NCI-H2227 (cell line): ENCODE data around the gene ECEL1.
A peak's percentile ranks its signal among the peaks of the same experiment; 100 is the strongest.

ENCODE experiments used
- DNase-seq: peaks from one replicate; lab custom pipeline; 2025; ENCODE audit not compliant: unreplicated experiment; lab: John Stamatoyannopoulos, UW

Gene ECEL1

DNA sequence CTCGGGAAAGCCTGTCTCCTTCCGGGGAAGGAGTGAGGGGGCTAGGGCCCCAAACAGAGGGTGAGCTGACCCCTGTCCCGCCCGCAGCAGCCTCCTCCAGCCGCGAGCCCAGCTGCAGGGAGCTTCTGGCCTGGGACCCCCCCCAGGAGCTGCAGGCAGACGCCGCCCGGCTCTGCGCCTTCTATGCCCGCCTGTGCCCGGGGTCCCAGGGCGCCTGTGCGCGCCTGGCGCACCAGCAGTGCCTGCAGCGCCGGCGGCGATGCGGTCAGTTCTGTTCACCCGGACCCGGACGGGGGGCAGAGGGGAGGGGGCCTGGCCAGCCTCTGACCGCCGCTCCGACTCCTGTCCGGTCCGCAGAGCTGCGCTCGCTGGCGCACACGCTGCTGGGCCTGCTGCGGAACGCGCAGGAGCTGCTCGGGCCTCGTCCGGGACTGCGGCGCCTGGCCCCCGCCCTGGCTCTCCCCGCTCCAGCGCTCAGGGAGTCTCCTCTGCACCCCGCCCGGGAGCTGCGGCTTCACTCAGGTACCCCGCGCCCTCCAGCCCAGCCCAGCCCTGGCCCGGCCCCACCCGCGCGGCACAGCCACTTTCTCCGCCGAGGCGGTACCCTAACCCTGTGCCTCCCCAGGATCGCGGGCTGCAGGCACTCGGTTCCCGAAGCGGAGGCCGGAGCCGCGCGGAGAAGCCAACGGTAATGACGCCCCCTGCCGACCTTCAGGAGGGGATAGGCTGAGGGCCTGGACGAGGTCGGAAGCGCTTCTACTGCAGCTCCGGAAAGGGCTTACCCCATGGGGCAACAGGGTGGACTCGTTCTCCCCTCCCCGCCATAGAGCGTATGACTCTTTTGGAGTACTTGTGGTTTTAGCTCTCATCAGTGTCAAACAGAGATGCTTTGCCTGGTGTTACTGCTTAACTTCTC, 36.3 kb upstream of the ECEL1 start:
- DNase-seq, result peak; percentile 53

DNA sequence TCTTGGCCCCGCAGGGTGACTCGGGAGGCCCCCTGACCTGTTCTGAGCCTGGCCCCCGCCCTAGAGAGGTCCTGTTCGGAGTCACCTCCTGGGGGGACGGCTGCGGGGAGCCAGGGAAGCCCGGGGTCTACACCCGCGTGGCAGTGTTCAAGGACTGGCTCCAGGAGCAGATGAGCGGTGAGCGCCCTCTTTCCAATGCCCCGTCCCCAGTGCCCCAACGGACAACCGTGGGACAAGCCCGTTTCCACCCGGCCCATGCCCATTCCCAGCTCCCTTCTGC, 35.7 kb upstream of the ECEL1 start:
- no peak for DNase-seq

DNA sequence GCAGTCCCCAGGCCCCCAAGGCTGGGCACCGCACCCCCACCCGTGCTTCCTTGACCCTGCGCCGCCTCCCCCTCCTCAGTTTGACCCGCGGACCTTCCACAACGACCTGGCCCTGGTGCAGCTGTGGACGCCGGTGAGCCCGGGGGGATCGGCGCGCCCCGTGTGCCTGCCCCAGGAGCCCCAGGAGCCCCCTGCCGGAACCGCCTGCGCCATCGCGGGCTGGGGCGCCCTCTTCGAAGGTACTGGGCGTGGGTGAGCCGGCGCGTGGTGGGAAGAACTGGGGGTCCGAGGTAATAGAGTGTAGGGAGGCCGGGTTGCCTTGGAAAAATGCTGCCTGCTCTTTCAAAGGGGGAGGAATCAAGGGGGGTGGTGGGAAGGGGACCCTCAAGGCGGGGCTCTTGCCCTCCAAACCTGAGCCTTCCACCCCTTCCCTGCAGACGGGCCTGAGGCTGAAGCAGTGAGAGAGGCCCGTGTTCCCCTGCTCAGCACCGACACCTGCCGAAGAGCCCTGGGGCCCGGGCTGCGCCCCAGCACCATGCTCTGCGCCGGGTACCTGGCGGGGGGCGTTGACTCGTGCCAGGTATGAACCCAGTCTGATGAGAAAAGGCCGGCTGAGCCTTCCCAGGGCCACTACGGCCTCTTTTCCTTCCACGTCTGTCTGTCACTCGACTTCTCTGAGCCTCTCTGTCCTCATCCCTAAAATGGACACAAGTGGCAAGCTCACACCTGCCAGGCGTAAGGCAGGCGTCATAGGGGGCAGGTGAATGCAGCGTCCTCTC, 35.2 kb upstream of the ECEL1 start:
- no peak for DNase-seq

DNA sequence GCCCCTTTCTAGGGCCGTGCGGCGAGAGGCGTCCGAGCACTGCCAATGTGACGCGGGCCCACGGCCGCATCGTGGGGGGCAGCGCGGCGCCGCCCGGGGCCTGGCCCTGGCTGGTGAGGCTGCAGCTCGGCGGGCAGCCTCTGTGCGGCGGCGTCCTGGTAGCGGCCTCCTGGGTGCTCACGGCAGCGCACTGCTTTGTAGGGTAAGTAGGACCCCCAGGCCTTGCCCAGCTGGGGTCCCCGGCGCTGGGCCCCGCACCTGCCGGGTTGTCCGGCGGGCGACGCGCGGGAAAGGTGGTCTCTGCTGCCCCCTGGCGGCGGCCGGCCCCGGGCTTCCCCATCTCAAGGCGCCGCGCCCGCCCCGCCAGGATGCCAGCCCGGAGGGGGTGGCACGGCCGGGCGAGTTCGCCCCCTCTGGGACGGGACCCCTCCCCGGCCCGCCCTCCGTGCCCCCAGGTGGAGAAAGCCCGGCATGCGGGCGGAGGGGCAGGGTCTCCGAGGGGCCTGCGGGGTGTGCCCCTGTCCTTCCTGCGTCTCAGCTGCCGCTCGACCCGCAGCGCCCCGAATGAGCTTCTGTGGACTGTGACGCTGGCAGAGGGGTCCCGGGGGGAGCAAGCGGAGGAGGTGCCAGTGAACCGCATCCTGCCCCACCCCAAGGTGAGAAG, 34.5 kb upstream of the ECEL1 start:
- DNase-seq, result peak; percentile 66

DNA sequence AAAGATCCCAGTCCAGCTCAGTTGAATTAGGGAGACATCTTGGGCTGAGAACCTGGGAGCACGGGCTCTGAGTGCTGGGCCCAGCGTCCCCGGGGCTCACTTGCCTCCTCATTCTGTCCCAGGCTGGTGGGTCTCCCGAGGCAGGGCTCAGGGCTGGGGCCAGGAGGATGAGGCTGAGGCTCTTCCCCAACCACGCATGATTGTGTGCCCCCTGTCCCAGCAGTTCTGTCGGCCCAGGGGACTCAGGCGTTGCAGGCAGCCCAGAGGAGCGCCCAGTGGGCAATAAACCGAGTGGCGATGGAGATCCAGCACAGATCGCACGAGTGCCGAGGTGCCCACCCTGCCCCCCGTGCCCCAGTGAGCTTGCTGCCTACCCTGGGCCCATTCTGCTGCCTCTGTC, 33.5 kb upstream of the ECEL1 start:
- DNase-seq, result no peak

DNA sequence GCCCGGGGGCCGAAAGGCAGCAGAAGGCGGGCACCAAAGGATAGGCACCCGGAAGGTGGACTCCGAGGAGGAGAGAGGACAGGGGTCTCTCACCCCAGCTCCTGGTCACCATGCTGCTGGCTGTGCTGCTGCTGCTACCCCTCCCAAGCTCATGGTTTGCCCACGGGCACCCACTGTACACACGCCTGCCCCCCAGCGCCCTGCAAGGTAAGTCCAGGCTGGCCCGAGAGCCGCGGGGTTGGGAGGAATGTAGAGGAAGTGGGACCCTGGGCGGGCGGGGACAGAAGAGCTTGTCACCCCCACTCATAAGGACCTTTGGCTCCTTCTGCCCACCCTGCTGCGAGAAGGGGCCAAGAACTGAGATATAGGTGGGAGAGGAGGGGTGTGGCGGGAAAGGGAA, 32.9 kb upstream of the ECEL1 start:
- DNase-seq, result no peak

DNA sequence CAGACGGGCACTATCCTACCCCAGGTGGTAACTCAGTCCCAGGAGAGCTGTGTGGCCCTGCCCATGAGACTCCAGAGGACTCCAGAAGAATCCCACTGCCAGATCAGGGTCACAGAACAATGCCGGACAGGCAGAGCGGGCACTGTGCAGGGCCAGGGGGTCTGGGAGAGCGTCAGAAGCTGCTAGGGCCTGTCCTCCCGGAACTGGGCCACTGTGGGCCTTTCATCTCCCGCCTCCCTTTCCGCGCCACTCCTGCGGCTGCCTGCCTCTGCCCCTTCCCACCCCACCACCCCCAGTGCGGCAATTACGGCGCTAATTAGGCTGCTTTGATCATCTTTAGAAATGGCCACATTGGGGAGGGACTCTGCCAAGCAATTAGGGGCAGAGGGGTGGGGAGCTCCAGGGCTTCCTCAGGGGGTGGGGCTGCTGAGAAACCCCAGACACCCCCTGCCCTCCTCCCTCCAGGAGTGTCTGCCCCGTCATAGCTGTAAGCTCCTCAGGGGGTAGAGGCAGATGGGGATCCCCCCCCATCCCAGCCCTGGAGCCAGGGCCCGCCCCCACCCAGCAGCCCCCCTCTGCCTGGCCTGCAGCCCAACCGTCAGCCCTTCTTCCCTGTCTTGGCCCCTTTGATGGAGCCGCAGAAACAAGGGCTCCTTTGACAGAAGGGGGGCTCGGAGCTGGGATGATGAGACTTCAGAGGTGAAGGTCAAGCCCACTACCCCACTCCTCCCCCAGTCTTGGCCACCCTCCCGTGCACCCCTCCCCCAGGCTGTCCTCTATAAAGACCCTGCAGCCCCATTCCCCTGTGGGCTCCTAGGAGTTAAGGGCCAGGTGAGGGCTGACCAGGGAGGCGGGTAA, 32.2 kb upstream of the ECEL1 start, which contains the start of gene PRSS56:
PRSS56 (plus strand) TSS at position 808 of the 858 bp plus-strand sequence. CDS start 211 bp downstream, outside the sequence.
- no peak for DNase-seq

DNA sequence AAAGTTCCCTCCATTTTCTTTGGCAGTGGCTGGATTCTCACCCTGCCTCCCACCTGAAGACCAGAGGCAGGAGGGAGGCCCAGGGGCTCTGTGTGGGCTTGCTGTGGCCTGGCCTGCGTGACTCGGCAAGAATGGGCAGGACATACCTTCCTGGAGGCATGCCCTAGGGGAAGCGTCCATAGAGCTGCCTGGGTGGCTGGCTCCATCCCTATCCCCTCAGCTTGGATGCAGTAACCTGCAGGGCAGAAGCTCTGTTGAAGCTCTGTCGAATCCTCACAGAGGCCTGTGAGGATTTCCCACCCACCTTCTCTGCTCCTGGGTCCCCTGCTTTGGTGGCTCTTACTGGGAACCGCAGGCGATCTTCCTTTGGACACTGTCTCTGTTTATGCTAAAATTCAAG, 31.2 kb upstream of the ECEL1 start:
- DNase-seq, result no peak

DNA sequence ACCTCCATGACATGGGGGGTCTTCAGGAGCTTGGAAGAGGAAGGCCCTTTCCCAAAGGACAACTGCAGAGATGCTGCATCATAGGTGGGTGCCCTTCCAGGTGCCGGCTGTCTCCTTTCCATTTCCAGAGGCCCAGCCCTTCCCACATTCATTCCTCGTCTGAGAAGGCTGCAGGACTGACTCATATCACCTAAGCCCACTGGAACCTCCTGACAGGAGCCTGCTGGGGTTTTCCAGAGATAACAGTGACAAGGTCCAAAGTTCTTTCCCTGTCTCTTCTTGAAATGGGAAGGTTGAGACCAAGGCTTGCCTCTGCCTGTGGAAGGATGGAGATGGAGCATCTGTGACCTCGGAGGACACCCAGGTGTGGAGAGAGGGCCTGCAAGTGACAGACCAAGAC, 28.9 kb upstream of the ECEL1 start:
- no peak for DNase-seq

DNA sequence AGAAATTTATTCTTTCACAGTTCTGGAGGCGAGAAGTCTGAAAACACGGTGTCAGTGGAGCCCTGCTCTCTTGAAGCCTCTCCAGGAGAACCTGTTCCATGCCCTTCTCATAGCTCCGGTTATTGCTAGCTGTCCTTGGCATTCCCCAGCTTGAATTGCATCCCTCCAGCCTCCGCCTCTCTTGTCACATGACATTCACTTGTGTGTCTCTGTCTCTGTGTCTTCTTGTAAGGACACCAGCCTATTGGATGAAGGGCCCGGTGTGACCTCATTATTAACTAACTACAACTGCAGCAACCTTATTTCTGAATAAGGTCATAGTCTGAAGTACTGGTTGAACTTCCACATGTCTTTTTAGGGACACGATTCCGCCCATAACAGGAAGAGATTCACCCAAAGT, 28.0 kb upstream of the ECEL1 start:
- DNase-seq, result no peak

DNA sequence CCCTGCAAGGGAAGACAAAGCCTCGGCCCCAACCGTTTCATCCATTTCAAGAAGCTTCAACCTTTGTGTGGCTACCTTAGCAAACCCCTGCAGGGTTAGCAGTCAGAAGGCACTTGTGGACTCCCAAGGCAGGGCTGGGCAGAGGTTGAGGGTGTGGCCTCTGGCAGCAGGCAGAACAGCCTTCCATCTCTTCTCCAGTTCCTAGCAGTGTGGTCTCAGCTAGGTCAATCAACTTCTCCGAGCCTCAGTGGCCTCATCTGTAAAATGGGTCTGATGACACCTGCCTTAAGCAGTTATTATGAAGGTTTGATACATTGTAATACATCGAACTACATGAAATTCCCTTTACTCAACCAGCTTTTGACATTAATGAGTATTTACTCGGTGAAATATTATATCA, 25.7 kb upstream of the ECEL1 start:
- no peak for DNase-seq

DNA sequence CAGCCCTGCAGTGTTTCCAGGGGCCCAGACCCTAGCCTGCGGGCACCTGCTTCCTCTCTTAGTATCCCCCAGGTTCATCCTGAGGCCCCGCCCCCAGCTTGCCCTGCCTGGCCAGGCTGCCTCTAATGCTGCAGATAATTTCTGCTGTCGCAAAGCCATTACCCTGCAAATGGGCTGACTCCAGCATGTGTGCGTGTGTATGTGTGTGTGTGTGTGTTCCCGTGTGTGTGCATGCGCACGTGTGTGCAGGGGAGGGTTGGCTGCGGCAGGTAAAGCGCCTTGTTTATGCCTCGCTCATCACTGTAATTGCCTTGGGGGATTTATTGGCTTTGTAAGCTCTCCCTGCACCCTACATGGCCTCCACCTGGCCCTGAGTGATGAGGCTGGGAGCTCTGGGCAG, 25.0 kb upstream of the ECEL1 start:
- DNase-seq, result peak; percentile 96

DNA sequence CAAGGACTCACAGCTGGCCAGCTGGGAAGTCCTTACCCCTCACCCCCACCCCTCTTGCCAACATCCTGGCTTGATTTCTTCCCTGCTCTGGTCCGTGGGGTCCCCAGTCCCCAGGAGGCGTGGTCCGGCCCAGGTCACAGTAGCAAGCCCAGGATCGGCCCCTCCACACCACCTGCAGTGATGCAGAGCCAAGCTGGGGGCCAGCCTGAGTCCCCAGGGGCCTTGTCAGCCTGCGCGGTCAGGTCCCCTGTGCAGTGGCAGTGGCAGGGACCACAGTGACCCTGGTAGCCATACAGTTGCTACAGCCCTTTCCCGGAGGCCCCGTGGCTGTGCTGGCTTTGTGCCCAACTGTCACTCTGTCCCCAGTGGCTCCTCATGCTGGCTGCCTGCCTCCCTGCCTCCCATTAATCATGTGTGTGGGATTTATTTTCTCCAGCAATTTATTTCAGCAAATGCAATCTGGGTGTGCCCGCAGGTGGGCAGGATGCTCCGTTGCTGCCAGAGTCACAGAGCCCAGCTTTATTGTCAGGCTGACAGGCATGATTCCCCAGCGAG, 23.8 kb upstream of the ECEL1 start:
- peak; percentile 65 for DNase-seq

DNA sequence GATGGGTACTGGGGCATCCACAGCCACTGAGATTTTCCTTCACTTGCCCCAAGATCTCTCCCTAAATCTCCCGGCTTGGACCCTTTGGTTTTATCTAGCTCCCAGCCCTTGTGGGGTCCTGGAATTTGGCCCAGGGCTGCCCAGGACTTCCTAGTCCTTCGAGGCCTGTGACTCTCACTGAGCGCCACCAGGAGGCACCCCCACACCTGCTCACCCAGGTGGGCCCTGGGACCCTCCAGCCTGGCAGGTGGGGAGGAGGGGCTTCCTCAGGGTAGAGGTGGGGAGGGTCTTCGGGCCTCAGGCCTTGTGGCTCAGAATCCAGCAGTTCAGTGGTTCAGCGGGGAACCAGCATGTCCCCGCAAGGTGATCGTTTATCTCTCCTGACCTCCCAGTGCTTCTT, 20.6 kb upstream of the ECEL1 start:
- no peak for DNase-seq

DNA sequence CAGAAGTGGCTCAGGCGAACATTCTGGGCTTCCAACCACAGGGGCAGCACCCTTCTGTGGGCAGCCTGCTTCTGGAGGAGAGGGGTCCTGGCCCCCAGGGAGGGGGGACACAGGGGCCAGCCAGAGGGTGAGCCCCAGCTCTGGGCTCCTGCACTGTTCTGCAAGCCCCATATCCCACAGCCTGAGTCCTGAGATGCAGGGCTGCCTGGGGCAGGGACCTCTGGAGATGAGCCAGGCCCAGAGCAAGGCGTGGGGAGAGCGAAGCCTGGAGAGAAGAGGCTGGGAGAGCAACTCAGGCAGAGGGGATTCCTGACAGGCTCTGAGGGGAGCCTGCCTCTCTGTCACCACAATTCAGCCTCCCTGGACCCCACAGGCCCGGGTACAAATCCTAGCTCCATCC, 19.1 kb upstream of the ECEL1 start:
- no peak for DNase-seq

DNA sequence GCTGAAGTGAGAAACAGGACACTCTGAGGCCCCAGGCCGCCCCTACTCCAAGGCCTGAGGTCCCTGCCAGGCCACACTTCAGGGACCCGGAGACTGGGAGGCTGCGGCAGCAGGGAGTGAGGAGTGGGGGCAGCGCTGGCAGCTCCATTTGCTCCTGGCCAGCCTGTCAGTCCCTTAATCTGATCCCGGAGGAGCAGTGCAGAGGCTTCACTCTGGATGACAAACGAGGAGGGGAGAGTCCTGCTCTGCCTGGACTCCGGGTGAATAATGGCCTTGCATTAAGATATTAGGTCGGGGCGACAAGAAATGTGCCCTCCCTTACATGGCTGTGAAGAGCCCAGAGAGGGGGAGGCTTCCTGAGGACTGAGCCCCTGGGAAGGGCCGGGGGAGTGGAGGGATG, 18.2 kb upstream of the ECEL1 start:
- DNase-seq, result no peak

DNA sequence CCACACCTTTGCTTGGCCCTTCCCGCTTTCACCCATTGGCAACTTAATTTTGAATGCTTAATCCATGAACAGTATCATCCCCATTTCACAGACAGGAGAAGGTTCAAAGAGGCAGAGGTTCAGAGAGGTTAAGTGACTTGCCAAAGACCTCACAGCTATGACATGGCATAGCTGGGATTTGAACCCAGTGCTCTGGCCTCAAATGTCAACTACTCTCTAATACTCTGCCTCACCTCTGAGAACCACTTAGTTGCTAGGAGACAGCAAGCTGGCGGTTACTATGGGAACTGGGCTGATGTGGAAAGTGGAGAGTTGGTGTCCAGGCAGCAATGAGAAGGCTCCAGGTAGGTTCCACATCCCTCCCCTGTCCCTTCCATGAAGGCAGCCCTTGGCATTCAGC, 16.8 kb upstream of the ECEL1 start:
- peak; percentile 68 for DNase-seq

DNA sequence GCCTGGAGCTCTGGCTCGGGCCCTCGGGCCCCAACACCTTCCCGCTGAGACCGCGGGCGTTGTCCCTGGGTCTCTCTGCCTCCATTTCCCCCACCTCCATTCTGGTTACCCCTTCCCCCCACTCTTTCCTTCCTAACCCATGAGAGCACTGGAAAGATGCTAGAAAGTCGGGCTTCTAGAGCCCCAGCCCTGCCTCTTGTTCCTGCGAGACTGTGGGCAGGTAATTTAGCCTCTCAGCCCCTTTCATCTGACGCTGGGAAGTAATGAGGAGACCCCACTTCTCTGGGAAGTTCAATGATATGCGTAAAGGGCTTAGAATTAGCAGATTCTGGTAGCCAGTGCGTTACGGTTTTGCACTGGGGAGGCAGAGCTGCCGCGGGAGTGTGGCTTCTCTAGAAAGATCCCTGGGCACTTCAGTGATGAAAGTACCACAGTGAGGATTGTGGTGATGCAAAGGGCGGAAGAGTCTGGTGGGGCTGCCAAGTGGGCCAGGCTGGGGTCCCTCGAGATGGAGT, 16.2 kb upstream of the ECEL1 start:
- no peak for DNase-seq

DNA sequence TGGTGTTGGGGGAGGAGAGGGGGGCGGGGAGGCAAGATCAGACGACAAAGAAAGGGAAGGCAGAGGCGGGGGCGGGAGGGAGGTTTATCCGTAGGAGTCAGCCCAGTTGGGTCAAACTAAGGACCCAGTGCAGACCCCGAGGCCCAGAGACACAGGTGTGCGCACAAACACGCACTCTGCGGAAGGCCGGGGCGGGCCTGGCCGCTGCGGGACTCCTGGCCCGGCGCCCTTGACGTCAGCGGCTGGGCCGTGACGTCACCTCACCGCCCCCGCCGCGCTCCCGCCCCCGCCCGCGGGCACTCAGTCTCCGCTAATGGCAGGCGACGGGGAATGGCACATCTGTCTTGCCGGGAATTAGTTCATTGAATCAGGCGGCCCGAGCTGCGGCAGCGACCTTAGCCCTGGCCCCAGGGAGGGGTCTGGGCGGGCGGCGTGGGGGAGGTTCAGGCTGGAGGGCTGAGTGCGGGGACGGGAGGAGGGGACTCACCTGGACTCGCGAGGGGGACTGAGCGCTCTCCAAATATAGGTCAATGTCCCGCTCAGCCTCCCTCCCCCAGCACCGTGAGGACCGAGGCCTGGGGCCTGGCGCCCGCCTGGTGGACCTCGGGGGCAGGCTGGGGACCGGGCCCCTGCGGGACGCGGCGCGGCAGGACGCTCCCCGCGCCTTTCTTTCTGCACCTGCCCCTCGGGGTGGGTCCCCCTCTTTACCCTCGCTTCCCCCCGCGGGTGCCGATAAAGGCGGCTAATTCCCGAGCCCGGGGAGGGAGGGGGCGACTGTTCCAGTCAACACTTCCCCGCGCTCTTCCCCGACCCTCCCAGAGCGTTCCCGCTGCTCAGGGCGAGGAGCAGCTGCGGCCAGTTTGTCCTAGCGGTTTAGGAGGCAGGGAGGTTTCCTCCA, 15.5 kb upstream of the ECEL1 start:
- DNase-seq, result peak; percentile 84
